NB4 (cell line): ENCODE data around the gene PIK3C2B.

Experiments
- CTCF ChIP-seq: IDR thresholded peaks from one replicate; pipeline ENCODE4 v1.5.1; 2012; ENCODE audit warnings: low read depth, low read length
- POLR2A ChIP-seq: IDR thresholded peaks from 2 replicates; pipeline ENCODE4 v1.6.1; 2011; ENCODE audit warnings: mild to moderate bottlenecking; ENCODE audit not compliant: insufficient read length; ENCODE audit errors: extremely low read depth

- no peak for TF ChIP-seq CTCF
- TF ChIP-seq POLR2A, result no peak
Observed at GRCh38 chr1:204468206-204468605, 26.4 kb downstream of the PIK3C2B start.
